GM21786 (cell line): Measurements from ENCODE around the gene GPLD1.

Experiments used
- ATAC-seq: cut with Tn5 transposase; IDR thresholded peaks from one replicate; pipeline ENCODE4 v1.9.1; 2021; ENCODE audit not compliant: unreplicated experiment

GPLD1 gene

DNA sequence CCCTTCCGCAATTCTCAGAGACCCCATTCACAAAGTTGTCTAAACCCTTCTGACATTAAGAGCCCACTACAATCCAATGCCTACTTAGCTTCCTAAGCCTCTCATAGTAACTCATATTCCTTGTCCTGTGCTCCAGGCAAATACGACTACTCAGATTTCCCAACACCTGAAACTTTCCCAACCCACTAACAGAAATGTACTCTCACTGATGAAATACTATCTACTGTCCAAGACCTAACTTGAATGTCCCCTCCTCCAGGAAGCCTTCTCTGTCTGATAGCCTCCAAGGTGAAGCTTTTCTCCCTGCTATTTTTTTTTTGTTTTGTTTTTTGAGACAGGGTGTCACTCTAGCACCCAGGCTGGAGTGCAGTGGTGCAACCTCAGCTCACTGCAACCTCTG, 30.4 kb downstream of the GPLD1 start:
- ATAC-seq = no peak

DNA sequence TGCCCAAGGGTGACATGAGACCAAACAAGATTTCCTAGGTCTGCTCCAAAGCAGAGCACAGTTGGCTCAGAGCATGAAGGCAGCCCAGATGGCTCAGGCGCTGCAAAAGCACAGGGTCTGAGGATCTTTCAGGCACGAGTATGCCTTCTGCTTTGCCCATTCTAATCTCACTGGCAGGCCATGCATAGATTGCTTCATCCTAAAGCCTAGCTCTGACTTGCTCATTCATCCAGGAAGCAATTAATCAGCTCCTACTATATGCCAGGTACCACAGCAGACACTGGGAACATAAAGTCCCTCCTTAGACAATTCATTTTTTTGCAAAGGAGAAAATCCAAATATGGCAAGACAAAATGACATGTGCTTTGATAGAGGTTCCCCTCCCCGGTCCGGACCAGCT, 31.2 kb downstream of the GPLD1 start:
- ATAC-seq = no peak

DNA sequence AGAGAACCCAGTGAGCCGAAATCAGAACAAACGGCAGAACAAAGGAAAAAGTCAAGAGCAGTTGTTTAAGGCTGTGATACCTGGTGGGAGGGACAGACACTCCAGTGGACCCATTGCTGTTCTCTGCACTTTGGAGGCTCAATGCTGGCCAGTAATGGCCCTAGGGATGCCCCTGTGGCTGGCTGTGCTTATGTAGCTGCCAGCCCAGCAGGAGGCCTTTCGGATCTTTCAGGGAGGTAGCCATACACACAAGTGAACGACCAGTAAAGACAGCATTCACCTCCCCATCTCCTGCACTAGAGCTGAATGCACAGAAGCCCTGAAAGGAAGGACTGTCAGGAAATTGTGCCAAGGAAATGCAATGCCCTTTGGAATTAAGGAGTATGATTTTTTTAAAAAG, 34.3 kb downstream of the GPLD1 start:
- no peak for ATAC-seq

DNA sequence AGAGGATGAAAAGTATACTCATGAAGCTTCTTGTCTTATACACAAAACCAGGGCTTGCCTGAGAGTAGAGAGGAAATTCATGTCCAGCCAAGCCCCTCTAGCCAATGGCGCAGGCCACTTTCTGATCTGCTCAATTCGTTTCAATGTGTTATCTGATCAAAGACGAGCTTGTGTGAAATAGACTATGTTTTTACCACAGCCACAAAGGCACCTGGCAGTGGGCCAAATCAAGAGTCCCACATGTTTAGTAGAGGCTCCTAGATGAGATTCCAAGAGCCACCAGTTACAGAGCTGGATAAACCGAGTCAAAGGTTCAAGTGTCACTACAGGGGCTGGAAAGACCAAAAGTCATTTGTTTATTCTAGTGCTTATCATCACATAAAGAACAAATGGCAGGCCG, 34.9 kb downstream of the GPLD1 start:
- ATAC-seq = no peak

DNA sequence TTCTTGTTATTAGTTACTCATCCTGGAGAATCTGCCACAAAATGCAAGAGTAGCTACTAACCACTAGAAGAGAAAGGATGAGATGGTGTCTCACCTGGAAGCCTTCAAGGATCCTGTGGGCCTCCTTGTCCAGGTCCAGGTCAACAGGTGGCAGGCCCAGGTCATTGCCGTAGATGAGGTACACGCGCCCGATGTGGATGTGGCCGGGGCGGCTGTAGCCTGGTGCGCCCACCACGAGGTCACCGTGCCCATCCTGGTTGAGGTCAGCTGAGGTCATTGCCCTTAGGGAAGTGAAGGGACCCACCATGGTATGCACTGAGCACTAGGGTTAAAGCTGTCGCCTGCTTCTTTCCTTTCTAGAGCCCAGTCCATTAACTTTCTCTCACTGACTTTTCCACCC, 35.5 kb downstream of the GPLD1 start:
- ATAC-seq = no peak

DNA sequence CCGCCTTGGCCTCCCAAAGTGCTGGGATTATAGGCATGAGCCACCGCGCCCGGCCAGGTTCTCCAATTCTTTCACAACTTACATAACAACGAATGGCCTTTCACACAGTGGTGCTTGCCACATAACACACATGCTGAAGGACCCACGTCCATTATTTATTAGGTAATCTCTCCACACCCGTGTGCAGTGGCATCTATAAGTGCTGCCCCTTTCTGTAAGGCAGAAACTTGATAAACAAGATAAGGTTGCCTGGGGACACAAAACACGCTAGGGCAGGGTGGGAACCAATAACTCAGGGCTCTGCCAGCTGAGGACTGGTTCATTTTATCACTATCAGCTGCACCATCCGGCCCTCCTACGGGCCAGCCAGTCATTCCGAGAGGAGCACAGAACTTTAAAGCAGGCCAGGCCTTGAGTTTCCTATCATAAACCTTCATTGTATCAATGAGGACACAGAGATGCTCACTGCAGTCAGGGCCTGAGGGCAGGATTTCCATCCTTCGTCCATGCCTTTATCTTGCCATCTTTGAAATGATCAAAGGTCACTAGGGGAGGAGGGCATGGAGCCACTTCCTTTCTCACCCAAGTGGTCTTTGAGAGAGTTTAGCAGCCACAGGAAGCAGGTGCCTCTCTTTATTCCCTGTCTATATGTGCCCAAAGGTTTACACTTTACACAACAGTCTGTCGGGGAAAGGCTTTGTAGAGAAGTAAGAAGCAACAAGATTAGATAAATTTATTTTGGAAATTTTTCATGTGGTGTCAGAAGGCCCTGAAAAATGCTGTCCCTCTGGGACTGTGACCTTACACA, 37.6 kb downstream of the GPLD1 start:
- ATAC-seq = no peak

DNA sequence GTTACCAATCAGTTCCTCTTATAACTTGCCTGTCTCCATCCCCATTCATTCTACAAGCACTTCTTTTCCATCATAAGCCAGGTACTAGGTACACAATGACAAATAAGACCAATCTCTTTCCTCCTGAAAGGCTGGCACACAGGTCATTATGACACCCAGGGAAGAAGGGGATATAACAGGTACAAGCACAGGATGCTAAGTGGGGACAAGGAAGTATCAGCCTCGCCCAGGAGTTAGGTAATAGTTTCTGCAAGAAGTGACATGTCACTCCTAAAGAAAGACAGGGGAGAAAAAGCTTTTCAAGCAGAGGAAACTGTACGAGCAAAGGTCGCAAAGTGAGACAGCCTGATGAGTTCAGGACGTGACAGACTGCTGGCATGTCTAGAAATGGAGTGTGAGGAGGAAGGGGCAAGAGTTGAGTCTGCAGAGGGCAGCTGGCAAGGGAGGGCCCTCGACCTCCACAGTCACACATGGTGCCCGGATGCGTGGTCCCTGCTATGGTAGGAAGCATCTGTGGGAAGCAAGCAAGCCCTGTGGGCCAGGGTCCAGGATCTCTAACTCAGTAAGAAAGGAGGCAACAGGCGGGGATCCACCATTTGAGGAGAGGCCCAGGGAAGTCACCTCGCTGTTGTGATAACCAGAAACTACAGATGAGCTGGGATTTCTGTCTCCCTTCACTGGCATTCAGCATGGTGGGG, 40.4 kb downstream of the GPLD1 start:
- no peak for ATAC-seq

DNA sequence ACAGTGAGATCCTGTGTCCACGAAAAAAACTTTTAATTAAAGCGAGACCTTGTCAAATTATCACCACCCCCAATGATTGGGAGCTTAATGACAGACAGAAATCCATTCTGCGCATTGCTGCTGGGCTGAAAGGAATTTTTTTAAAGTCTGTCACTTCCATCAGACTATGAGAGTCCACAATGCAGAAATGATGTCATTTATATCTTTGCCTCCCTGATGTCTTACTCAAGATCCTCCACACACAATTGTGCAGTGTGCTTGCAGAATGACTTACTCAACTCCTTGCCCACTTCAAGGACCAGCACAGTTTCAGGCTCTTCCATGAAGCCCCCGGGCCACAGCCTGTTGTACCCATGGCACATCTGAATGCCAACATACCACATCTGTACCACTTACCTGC, 41.0 kb downstream of the GPLD1 start:
- no peak for ATAC-seq

DNA sequence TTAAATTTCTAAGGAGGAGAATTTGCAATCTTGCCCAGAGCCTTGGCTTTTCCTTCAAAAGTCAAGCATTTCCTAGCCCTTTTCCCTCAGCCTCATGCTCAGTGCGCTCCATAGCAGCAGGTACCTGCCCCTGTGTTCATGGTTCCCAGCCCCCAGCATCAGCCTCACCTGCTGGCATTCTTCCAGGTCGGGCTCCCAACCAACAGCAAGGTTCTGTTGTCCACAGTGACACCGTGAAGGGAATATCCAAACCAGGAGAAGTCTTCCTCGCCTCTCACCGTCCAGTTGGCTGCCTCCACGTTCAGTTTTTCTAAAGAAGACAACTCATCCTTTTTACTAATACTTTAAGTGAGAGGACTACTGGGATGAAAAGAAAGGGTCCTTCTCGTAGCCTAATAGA, 42.7 kb downstream of the GPLD1 start:
- no peak for ATAC-seq

DNA sequence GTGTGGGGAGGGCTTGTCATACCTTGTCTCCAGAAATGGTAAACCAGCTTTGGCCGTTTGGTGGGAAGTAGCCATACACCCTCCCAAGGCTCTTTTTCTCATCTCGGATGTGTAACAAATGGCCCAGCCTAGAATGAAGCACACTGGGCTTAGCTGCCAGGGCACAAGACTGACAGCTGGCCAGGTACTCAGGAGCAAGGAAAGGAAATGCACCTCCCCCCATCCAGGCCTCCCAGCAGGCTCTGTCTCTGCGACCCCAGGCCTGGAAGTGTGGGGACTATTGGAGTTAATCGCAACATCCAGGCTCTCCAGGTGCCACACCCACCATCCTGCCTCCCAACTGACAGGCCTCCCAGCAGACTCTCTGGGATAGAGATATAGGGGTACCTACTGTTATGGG, 43.7 kb downstream of the GPLD1 start:
- ATAC-seq = no peak

DNA sequence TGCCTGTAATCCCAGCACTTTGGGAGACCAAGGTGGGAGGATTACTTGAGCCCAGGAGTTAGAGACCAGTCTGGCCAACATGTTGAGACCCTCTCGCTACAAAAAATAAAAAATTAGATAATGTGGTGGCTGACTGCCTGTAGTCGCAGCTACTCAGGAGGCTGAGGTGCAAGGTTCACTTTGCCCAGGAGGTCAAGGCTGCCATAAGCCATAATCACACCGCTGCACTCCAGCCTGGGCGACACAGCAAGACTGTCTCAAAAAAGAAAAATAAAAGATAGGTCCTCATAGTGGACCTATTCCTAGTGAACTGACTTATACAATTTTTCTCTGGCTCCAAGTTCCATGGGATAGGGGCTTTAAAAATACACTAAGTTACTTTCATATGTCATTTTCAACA, 44.8 kb downstream of the GPLD1 start:
- no peak for ATAC-seq

DNA sequence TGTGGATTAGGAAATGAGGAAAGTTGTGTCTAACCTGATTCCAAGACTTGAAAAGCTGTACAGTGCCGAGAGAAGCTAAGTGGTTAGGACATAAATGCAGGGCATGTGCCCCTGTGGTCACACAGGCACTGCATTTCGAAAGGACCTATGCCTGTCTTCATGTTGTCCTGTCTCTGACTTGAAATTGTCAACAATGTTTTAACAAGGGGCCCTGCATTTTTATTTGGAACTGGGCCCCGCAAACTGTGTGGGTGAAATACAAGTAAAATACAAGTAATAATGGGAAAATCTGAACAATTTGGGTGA, 47.8 kb downstream of the GPLD1 start:
- no peak for ATAC-seq

DNA sequence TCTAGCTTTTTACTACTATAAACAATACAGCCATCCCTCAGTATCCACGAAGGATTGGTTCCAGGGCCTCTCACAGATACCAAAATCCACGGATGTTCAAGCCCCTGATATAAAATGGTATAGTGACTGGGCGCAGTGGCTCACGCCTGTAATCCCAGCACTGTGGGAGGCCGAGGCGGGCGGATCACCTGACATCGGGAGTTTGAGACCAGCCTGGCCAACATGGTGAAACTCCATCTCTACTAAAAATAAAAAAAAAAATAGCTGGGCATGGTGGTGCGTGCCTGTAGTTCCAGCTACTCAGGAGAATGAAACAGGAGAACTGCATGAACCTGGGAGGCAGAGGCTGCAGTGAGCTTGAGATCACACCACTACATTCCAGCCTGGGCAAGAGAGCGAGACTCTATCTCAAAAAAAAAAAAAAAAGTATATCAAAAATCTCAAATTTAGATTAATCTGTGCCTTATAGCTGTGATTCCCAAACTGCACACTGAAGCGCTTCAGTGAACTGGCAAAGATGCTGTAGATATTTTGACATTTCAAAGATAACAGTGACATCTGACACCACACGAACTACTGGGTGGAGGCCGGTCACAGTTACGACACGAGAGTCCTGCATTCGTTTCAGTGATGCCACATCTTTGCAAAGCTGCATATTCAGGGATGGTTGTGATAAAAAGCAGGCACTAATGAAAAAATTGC, 48.3 kb downstream of the GPLD1 start:
- no peak for ATAC-seq

DNA sequence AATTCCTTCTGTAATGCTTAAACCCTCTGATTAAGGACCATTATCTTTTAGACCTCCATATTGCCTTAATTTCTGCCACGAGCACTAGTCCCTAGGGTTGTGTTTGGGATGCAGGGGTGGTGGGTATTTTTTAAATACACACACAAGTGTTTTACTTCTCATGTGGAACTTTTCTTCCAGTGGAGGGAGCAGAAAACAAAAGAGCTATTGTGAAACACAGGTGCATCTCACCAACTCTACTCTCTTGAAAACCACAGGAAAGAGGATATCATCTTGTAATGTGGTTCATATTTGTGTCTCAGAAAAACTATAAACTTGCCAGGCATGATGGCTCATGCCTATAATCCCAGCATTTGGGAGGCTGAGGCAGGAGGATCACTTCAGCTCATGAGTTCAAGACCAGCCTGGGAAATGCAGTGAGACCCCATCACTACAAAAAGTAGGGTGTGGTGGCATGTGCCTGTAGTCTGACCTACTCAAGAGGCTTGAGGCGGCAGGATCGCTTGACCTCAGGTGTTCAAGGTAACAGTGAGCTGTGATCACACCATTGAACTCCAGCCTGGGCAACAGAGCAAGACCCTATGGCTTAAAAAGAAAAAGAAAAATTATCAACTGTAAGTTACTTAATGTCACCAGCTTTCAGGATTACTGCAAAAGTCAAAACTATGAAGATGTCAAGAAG, 49.4 kb downstream of the GPLD1 start:
- no peak for ATAC-seq

DNA sequence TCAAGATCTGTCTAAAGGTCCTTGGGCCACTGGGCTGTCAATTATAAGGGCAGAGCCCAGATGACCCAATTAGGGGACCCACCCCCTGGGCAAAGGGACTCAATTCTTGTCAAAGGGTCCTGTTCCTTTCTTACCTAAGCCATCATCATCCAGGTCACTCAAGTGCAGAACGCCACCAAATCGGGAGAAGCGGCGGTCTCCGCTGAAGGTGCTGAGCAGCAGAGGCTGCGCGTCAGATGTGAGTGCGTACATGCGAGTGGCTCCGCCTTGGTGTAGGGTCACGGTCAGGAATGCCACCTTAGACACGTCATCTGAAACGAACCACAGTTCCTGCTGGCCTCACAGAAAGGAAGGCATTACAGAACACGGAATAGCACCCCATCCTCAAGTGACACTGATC, 52.4 kb downstream of the GPLD1 start:
- ATAC-seq = no peak

DNA sequence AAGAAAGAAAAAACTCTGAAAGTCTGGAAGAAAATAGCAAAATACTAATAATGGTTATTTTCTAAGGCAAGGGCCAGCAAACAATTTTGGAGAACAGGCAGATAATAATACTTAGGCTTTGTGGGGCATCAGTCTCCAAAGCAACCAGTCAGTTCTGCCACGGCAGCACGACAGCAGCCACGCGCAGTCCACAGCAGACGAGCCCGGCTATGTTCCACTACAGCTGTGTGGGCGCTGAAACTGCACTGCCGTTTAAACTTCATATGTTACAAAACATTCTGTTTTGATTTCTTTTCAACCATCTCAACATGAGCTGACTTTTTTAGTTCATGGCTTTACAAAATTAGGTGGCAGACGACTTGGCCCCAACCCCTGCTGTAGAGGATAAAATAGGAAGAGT, 56.8 kb downstream of the GPLD1 start:
- no peak for ATAC-seq

DNA sequence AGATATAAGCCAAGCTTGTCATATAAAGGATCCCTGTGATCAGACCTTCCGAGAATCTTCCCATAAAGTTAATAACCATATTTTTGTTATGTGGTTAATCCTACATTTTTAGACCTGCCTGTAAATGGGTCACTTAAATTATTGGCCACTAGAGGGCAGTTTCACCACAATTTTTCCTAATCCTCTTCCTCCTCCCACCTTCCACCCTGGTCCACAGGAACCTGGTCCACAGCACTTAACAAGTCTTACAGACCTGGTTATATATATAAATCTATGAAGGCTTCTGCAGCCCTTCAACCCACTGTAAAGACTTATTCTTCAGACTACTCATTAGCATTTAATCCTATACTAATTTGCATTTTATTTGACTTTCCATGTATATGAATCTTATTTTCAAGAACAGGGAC, 58.3 kb downstream of the GPLD1 start:
- ATAC-seq = no peak

DNA sequence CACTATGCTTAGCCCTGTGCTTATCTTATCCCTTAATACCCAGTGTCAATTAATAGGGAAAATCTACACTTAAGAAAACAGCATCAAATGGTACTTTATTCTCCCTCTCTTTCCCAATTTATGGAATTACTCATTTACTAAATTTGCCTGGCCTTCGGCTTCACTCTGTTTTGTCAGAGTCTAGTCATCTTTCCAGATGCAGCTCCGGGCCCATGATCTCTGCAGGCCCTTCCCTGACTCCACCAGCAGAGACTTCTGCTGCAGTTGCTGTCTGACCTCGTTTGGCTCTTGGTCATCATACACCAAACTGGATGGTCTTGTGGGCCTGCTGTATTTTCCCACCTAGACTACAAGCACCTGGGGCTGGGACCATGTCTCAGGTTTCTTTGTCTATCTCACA, 59.3 kb downstream of the GPLD1 start:
- ATAC-seq = no peak

DNA sequence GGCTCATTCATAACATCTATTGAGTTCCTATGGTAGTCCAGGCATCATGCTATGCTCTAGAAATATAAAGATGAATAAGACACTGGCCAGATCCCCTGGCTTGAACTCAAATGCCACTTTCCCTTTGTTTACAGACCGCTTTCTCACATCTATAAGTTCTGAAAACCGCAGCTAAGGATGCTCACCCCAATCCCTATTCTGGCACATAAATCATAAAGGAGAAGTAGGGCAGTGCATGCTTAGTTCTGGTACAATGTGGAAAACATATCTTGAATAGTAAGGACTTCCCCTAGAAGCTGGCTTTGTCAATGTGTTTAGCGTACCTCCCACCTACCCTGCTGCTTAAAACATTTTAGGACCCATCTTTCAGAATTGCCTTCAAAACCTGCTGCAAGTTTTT, 60.2 kb downstream of the GPLD1 start:
- no peak for ATAC-seq

DNA sequence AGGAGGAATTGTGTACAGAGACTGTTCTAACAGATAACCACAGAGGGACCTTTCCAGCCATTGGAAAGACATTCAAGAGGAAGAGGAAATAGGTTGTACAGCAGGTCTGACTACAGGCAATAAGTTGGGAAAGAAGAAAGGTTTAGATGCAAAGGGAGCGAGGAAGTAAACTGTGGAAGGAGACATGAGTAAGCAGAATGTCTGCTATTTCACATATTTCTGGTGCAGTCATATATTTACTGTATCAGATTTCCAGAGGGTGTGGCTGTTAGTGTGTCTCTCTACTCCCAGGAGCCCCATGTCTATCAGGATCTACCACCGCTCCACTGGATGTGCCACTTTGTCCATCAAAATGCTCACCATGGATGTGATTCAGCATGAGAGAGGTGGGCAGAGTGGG, 60.8 kb downstream of the GPLD1 start:
- ATAC-seq = no peak

DNA sequence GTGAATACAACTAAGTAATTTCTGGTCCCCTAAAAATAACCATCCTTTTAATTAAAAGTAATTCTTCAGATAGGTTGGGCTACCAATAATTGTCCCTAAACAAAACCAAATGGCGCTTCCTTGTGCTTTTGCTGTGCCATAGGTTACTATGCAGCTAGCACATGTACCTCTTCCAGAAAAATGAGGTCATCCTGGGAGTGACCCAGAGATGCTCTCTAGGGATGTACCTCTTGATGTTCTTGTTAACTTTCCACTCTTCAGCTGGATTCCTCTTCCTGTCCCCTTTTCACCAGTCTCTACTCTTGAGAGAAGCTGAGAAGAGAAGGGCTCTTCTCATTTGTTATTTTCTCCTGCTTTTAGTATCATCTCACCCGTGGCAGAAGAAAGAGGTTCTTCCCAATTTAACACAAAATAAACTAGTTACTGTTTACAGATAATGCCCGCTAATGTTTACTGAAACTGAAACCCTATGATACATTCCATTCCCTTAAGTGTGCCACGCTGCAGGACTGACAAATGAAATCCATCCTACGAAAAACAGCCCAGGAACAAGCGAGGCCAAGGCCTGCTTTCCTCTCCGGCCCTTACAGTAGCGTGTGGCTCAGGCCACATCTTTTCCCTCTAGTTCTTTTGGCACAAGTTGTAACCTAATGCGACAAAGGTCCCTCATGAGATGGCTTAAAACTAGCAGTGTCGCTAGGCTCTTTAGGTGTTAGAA, 62.5 kb downstream of the GPLD1 start:
- ATAC-seq = no peak
